WI38 (cell line): ENCODE measurements around the gene HENMT1.

Source experiments
- H3K4me3 ChIP-seq: 2 replicates; pipeline ENCODE4 v1.5.1; 2011; ENCODE audit warnings: low read depth, mild to moderate bottlenecking, control low read depth, low read length
- TF ChIP-seq, protein P1 (sequence below): IDR thresholded peaks from 2 replicates; pipeline ENCODE4 v1.5.1; 2012; ENCODE audit warnings: low read depth, mild to moderate bottlenecking, control low read depth, low read length

The HENMT1 gene

DNA sequence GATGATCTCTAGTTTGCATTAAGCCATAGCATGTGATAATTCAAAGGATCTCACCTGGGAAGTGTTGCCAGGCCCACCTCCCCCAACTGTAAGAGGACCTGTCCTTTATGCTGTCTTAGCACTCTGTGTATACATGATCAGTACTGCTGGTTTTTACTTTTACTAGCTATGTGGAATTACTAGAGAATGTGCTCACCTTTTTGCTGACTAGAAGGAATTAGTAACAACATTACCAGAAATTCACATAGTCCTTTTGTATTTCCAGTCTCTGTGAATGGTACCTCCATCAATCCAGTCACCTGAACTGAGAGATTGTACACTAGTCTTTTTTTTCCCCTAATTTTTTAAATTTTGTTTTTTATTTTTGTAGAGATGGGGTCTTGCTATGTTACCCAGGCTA is 54.4 kb downstream of the HENMT1 start:
- TF ChIP-seq, protein P1, sequence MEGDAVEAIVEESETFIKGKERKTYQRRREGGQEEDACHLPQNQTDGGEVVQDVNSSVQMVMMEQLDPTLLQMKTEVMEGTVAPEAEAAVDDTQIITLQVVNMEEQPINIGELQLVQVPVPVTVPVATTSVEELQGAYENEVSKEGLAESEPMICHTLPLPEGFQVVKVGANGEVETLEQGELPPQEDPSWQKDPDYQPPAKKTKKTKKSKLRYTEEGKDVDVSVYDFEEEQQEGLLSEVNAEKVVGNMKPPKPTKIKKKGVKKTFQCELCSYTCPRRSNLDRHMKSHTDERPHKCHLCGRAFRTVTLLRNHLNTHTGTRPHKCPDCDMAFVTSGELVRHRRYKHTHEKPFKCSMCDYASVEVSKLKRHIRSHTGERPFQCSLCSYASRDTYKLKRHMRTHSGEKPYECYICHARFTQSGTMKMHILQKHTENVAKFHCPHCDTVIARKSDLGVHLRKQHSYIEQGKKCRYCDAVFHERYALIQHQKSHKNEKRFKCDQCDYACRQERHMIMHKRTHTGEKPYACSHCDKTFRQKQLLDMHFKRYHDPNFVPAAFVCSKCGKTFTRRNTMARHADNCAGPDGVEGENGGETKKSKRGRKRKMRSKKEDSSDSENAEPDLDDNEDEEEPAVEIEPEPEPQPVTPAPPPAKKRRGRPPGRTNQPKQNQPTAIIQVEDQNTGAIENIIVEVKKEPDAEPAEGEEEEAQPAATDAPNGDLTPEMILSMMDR, result no peak
- no peak overlapping the region for H3K4me3 ChIP-seq

DNA sequence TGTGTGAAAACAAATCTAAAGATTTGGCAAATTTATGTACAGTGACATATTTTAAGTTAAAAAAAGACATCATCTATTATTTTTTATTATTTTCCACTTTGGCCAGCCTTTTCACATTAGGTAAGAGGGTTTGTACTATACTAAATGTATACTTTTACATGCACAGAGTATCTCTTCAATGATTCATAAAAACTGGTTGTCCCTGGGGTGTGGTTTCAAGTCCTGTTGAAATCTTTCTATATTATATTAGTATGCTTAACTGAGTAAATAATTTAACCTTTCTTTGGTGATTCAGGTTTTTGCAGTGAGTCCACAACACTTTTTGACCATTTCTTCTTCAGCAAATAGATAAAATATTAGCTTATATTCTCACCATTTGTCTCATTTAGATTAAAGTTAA is 55.3 kb downstream of the HENMT1 start:
- H3K4me3 ChIP-seq, result no peak overlapping the region
- TF ChIP-seq, protein P1, result no peak

DNA sequence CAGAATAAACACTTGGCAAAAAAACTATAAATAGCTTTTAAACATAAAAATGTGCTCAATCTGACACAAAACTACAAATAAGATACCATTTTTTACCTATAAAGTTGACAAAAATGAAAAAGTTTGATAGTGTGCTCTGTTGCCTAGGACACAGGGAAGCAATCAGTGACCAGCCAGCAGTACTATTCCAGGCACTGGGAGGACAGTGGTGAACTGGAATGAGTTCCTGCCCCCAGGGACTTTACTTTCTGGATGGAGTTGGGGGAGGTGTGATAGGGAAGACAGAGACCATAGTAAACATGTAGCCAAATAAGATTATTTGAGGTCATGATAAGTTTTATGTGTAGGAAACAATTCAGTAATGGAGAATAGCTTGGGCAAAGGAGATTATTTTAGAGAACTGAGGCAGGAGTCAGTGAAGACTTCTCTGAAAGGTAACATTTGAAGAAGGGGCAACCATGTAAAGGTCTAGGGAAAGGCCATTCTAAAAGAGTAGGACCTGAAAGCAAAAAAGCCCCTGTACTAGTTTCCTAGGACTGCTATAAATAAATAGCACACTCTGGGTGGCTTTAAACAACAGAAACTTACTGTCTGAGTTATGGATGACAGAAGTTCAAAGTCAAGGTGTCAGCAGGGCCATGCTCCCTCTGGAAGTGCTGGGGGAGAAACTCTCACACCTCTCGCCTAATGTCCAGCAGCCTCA is 59.0 kb downstream of the HENMT1 start:
- TF ChIP-seq, protein P1, result no peak
- H3K4me3 ChIP-seq, result no peak overlapping the region

DNA sequence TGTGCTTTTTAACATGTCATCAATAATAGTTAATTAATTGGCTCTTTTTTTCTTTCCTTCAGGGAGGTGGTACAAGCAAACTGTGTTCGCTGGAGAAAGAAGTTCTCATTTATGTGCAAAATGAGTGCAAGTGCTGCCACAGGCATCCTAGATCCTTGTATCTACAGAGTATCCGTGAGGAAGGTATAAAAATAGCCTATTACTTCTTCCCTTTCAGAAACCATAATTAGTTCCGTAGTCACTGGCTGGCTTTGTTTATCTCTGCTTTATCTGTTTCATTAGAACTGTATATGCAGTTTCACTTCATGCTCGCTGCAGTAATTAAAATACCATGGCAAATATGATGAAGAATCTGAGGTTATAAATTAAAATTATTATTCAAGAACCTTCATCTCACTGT is 60.4 kb downstream of the HENMT1 start:
- TF ChIP-seq, protein P1, result no peak
- H3K4me3 ChIP-seq, result no peak overlapping the region

DNA sequence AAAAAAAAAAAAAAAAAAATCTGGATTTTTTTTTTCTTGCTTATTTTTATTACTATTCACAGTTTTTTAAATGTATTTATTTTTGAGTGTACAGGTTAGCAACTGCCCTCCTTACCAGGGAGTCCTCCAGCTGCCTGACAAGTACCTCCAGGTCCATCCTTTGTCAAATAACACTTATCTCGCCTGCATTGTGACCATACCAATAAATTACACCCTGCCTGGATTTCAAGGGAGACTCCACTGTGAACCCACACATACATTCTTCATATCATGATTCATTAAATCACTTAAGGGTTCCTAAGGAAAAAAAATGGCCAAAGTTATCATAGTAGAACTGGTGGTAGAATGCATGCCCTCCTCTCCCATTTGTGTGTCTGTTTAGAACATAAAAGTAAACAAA is 62.6 kb downstream of the HENMT1 start:
- H3K4me3 ChIP-seq, result no peak overlapping the region
- TF ChIP-seq, protein P1, result no peak
